ENCODE results near the gene ZNF146.
"Not testable (repeated sequence)": the region's sequence is repeated elsewhere in the genome, so short reads cannot be mapped to it uniquely, and the experiment has no call there.

The ZNF146 gene

DNA sequence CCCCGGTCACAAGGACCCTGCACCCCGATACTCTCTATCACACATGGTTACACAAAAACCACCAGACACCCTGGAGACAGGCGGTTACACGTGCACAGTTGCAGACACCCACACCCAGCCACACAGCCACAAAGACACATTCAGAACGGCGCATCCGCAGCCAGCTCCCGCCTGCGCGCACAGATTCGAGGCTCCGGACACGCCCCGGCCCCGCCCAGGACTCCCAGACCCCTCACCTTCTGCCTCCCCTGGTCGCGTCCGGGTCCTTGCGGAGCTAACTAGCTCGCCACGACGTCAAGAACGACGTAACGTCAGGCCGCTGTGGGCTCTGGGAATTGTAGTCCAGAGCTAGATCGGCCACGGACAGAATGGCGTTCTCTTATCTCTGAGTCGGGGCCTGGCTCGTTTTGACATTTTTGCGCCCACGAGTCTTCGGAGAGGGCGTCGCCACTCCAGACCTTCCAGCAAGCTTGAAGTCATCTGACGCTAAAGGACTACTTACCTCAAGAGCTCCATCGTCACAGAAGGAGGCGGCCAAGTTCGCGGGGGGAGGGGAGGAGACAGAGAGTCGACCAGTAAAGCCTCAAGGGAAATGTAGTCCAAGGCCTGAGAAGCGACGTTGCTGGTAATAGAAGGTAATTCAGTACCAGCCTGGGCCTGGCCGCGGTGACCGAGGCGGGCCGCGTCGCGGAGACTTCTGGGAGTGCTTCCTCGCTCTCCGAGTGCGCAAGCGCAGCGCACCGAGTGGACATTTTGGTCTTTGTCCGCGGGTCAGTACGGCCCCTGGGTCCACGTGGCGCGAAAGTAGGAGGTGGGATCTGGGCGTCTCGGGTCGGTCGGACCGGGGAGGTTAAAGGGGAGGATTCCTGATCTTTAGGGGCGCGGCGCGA is at the start of gene ZNF146, which contains the start of gene ZNF565:
Gene ZNF146 (plus strand): TSS at position 721 of the 890 bp plus-strand sequence. CDS start 21,335 bp downstream, outside the sequence.
Gene ZNF565 (minus strand): TSS at position 280 of the 890 bp plus-strand sequence. CDS start 12,680 bp downstream, outside the sequence.
- peak; percentile 98 for DNase-seq (ENCODE audit: low spot score)

- DNase-seq (ENCODE audit: low spot score) = peak; percentile 41
Observed at GRCh38 chr19:36169084-36169760, 45.7 kb upstream of the ZNF146 start.

DNA sequence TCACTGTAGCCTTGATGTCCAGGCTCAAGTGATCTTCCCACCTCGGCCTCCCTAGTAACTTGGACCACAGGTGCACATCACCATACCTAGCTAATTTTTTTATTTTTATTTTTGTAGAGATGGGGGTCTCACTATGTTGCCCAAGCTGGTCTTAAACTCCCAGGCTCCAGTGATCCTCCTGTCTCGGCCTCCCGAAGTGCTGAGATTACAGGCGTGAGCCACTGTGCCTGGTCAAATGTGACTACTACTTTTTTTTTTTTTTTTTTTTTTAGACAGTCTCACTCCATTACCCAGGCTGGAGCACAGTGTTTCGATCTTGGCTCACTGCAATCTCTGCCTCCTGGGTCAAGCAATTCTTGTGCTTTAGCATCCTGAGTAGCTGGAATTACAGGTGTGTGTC is 42.1 kb upstream of the ZNF146 start:
- DNase-seq (ENCODE audit: low spot score) = no peak

DNA sequence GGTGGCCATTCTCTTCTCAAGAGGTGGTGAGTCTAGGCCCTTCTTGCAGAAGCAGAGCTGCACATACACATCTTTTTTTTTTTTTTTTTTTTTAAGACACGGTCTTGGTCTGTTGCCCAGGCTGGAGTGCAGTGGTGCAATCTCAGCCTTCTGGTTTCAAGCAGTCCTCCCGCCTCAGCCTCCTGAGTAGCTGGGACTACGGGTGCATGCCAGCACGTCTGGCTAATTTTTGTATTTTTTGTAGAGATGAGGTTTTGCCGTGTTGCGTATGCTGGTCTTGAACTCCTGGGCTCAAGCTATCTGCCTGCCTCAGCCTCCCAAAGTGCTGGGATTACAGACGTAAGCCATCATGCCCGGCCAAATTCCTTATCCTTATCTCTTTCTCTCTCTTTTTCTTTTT is 41.1 kb upstream of the ZNF146 start:
- DNase-seq (ENCODE audit: low spot score) = not testable (repeated sequence)

GRCh38 chr19:36179077-36179476 is 35.8 kb upstream of the ZNF146 start:
- DNase-seq (ENCODE audit: low spot score) = not testable (repeated sequence)

- DNase-seq (ENCODE audit: low spot score) = no peak
Observed at GRCh38 chr19:36182612-36183244, 32.2 kb upstream of the ZNF146 start.

DNA sequence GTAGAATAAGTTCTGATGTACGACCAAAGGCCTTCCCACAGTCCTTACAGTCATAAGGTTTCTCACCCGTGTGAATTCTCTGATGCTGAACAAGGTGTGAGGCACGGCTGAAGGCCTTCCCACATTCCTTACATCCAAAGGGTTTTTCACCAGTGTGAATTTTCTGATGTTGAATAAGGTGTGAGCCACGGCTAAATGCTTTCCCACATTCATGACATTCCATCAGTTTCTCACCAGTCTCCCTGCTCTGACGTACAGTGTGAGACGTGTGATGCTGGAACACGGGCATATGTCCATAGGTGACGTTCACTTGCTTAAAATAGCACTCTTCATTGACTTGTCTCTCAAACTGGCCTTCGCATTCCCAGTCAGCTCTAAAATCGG is 31.7 kb upstream of the ZNF146 start:
- no peak for DNase-seq (ENCODE audit: low spot score)

GRCh38 chr19:36186722-36187121 is 28.2 kb upstream of the ZNF146 start:
- DNase-seq (ENCODE audit: low spot score) = not testable (repeated sequence)

GRCh38 chr19:36196249-36196648 is 18.7 kb upstream of the ZNF146 start:
- no peak for DNase-seq (ENCODE audit: low spot score)

- DNase-seq (ENCODE audit: low spot score) = no peak
Observed at GRCh38 chr19:36198119-36198518, 16.8 kb upstream of the ZNF146 start.

DNA sequence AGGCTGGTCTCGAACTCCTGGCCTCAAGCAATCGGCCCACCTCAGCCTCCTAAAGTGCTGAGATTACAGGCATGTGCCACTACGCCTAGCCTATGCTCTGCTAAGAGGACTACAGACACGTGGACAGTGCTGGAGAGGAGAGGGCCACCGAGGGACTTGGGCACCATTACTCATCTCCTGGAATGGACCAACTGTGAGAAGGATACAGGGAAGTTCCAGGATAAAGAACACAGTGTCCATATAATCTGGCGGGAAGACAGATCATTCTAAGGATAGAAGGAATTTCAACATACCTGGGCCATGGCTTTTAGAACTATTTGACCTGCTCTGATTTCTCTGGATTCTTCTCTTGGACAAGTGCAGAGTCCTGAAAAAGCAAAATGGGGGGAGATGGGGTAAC is 13.2 kb upstream of the ZNF146 start:
- DNase-seq (ENCODE audit: low spot score) = no peak

GRCh38 chr19:36203293-36203692 is 11.6 kb upstream of the ZNF146 start:
- no peak for DNase-seq (ENCODE audit: low spot score)

DNA sequence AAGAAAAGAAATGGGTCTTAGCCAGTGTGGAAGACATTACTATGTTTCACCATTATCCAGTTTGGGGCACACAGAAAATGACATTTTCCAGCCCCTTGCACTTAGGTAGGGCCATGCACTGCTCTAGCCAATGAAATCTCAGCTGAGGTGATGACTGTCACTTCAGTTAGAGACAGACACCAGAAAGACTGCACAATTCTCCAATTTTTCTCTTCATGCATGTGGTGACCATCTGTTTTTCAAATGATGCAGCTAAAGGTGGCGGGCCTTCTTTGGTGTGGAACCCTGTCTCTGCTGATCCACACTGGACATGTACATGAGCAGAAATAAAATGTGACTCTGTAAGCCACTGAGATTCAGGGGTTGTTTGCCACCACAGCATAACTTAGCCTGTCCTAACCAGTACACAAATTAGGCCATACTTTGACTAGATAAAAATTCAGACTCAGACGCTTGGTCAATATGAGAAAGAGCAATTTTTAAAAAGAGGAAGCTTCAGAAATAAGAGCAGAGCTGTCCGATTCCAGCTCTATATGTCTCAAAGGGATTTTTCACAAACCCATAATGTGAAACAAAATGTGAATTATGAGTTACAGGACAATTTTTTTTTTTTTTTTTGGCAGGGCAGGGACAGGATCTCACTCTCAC is 7.2 kb upstream of the ZNF146 start:
- DNase-seq (ENCODE audit: low spot score) = no peak

DNA sequence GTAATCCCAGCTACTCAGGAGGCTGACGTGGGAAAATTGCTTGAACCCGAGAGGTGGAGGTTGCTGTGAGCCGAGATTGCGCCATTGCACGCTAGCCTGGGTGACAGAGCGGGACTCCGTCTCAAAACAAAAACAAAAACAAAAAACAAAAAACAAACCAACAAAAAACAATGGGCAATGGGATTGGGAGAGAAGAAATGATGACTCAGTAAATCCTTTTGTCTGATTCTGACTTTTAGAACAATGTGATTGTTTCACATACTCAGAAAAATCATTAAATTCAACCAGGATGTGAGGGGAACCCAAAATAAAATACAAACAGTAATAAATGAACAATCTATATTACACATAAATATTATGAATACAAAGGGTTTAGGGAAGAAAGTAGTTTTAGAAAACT is 5.5 kb upstream of the ZNF146 start:
- DNase-seq (ENCODE audit: low spot score) = no peak

GRCh38 chr19:36210497-36210896 is 4.4 kb upstream of the ZNF146 start:
- DNase-seq (ENCODE audit: low spot score) = no peak

GRCh38 chr19:36212895-36213294 is 2.0 kb upstream of the ZNF146 start:
- no peak for DNase-seq (ENCODE audit: low spot score)

DNA sequence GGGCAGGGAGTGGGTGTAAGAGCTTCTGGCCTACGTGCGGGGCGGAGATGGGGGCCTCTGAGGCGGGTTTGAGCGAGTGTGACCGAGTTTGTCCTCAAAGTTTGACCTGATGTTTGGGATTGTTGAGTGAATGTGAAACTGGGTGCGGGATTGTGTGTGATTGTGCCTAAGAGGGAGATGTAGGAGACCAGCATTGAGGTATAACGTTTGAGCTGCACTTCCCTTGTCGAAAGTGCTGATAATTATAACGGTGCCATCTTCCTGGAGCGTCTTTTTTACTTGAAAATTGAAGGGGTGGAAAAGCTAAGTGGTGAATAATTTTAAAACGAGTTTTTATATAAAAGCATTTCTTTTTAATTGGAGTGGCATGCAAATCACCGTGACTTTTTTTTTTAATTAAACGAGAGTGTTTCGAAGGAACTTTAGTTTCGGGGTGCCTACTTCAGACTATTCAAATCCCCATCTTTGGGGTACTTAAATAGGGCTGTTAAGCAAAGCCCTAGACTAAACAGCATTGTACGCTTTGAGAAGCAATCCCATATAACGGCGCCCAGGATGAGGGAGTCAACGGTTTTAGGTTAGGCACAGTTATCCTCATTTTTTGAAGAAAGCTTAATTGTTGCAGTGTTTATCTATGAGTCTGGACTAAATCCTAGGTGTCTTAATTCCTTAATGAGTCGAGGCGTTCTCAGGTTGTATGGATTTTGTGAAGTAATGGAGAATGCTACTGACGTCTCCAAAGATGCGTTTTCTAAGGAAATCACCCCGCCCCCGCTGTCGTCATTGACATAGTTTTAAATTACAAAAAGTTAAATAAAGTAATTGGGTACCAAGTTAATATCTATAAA is 594 bp downstream of the ZNF146 start:
- no peak for DNase-seq (ENCODE audit: low spot score)

DNA sequence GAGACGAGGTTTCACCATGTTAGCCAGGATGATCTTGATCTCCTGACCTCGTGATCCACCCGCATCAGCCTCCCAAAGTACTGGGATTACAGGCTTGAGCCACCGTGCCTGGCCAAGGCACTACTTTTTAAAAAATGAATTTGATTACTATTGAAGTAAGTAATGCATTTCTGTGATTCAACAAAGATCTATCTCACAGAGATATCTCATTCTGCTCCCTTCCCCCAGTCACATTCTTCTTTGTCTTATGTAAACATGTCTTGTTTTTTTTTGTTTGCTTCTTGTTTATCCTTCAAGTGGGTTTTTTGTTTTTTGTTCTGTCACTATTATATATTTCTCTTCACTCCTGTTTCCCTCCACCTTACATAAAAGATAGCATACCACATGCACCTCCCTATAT is 6.6 kb downstream of the ZNF146 start:
- DNase-seq (ENCODE audit: low spot score) = no peak

DNA sequence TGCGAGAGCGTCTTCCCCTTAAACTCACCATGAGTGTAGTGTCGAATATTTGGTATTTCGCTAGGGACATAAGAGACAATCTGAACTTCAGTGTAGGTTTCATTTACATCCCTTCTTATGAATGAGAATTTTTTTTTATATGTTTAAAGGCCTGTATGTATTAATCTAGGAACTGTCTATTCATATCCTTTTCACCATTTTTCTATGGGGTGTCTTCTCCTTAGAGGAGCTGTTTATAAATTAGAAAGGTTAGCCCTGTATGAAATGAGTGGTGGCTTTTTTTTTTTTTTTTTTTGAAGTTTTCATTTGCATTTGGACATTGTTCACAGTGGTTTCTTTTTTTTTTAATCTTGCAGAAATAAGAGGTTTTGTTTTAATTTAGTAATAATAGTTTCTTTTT is 7.6 kb downstream of the ZNF146 start:
- no peak for DNase-seq (ENCODE audit: low spot score)

DNA sequence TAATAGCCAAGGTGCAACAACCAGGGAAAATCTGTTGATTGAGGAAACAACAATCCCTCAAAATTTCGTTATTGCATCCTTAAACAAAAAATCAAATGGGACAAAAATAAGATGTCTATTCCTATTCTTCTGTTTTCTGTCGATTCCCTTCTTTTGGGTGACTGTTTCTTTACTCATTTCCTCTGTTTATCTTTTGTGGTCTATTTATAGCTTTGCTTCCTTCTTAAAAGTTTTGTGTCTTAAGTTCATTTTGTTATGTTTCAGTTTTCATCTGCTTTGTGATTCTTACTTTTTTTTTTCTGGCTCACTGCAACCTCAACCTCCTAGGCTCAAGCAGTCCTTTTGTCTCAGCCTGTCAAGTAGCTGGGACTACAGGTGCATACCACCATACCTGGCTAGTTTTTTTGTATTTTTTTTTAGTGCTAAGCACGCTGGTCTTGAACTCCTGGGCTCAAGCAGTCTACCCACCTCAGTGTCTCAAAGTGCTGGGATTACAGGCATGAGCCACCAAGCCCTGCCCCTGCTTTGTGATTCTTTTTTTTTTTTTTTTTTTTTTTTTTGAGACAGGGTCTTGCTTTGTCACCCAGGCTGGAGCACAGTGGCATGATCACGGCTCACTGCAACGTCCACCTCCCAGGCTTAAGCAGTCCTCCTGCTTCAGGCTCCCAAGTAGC is 10.4 kb downstream of the ZNF146 start:
- peak; percentile 30 for DNase-seq (ENCODE audit: low spot score)

- DNase-seq (ENCODE audit: low spot score) = not testable (repeated sequence)
Observed at GRCh38 chr19:36233626-36234025, 18.7 kb downstream of the ZNF146 start.

Measured in kidney capillary endothelial cell (primary cell).